HG03039 (cell line): Measurements from ENCODE around the gene FAM136A.
"Not testable (repeated sequence)": the region's sequence is repeated elsewhere in the genome, so short reads cannot be mapped to it uniquely, and the experiment has no call there.

Experiments used
- ATAC-seq: cut with Tn5 transposase; IDR thresholded peaks from one replicate; pipeline ENCODE4 v1.9.1; 2021; ENCODE audit warnings: mild to moderate bottlenecking, moderate library complexity; ENCODE audit not compliant: unreplicated experiment

FAM136A gene

GRCh38 chr2:70300771-70301343 lies 1.0 kb downstream of the FAM136A start:
- ATAC-seq: no peak

- not testable (repeated sequence) for ATAC-seq
Observed at GRCh38 chr2:70297828-70298227, 4.0 kb downstream of the FAM136A start.

GRCh38 chr2:70283500-70284191 lies 18.2 kb downstream of the FAM136A start:
- ATAC-seq: no peak

- ATAC-seq: no peak
Observed at GRCh38 chr2:70282439-70282838, 19.4 kb downstream of the FAM136A start.

GRCh38 chr2:70280242-70280798 lies 21.5 kb downstream of the FAM136A start:
- ATAC-seq: no peak

GRCh38 chr2:70270323-70270722 lies 31.5 kb downstream of the FAM136A start:
- ATAC-seq: no peak

GRCh38 chr2:70269422-70270302 lies 32.2 kb downstream of the FAM136A start:
- not testable (repeated sequence) for ATAC-seq

- ATAC-seq: not testable (repeated sequence)
Observed at GRCh38 chr2:70266925-70267324, 34.9 kb downstream of the FAM136A start.

- ATAC-seq: no peak
Observed at GRCh38 chr2:70261501-70261900, 40.4 kb downstream of the FAM136A start.

GRCh38 chr2:70258532-70258875 lies 43.4 kb downstream of the FAM136A start:
- ATAC-seq: no peak

GRCh38 chr2:70255637-70256314 lies 46.1 kb downstream of the FAM136A start:
- ATAC-seq: no peak

GRCh38 chr2:70250434-70250833 lies 51.4 kb downstream of the FAM136A start:
- ATAC-seq: no peak

GRCh38 chr2:70248181-70248847 lies 53.6 kb downstream of the FAM136A start, which contains the start of gene TIA1:
Gene TIA1 (minus strand): TSS chr2:70248628. CDS start chr2:70248430, 198 bp downstream.
- ATAC-seq: peak; percentile 95

GRCh38 chr2:70247364-70248180 lies 54.3 kb downstream of the FAM136A start:
- no peak for ATAC-seq
